Measurements from ENCODE around the gene SORCS2. TPM values are rescaled to one million over a fixed set of nuclear protein-coding genes. Genes with fewer than 3 reads are reported as not detected.

Gene SORCS2
- total RNA-seq, 1 donor from 2014 or later: 3.0 TPM

- TF ChIP-seq CTCF (IDR thresholded peaks at IDR 0.05): no peak
- no peak overlapping the region for H3K27ac Mint-ChIP-seq (ENCODE audit: unreplicated experiment)
- no peaks in the 10 kb centered on the region for H3K36me3 Mint-ChIP-seq (ENCODE audit: unreplicated experiment)
- no peak overlapping the region for H3K4me3 Mint-ChIP-seq (ENCODE audit: unreplicated experiment)
- no peaks in the 10 kb centered on the region for H3K9me3 Mint-ChIP-seq (ENCODE audit: unreplicated experiment)
- H3K4me1 Mint-ChIP-seq (ENCODE audit: unreplicated experiment): peaks cover 10% of the 10 kb centered on the region
- peaks cover 11% of the 10 kb centered on the region for H3K27me3 Mint-ChIP-seq (ENCODE audit: unreplicated experiment)
- no peak for DNase-seq (ENCODE audit: extremely low spot score, unreplicated experiment)
These were observed 175.1 kb downstream of the SORCS2 start for GRCh38 chr4:7367406-7367805.

GRCh38 chr4:7367864-7368277, 175.5 kb downstream of the SORCS2 start:
- DNase-seq (ENCODE audit: extremely low spot score, unreplicated experiment): no peak
- Mint-ChIP-seq H3K27ac (ENCODE audit: unreplicated experiment) (no peak overlapping the region), H3K36me3 (ENCODE audit: unreplicated experiment) (no peaks in the 10 kb centered on the region), H3K4me1 (ENCODE audit: unreplicated experiment) (peaks cover 10% of the 10 kb centered on the region), H3K4me3 (ENCODE audit: unreplicated experiment) (no peak overlapping the region), H3K27me3 (ENCODE audit: unreplicated experiment) (peaks cover 11% of the 10 kb centered on the region), H3K9me3 (ENCODE audit: unreplicated experiment) (no peaks in the 10 kb centered on the region)
- TF ChIP-seq CTCF (IDR thresholded peaks at IDR 0.05): no peak

GRCh38 chr4:7368296-7368695, 176.0 kb downstream of the SORCS2 start:
- no peak for TF ChIP-seq CTCF (IDR thresholded peaks at IDR 0.05)
- Mint-ChIP-seq H3K27me3 (ENCODE audit: unreplicated experiment) (peaks cover 11% of the 10 kb centered on the region), H3K4me1 (ENCODE audit: unreplicated experiment) (peaks cover 10% of the 10 kb centered on the region), H3K27ac (ENCODE audit: unreplicated experiment) (no peak overlapping the region), H3K4me3 (ENCODE audit: unreplicated experiment) (no peak overlapping the region), H3K36me3 (ENCODE audit: unreplicated experiment) (no peaks in the 10 kb centered on the region), H3K9me3 (ENCODE audit: unreplicated experiment) (no peaks in the 10 kb centered on the region)
- no peak for DNase-seq (ENCODE audit: extremely low spot score, unreplicated experiment)

GRCh38 chr4:7369511-7369910, 177.2 kb downstream of the SORCS2 start:
- Mint-ChIP-seq H3K36me3 (ENCODE audit: unreplicated experiment) (no peaks in the 10 kb centered on the region), H3K4me3 (ENCODE audit: unreplicated experiment) (no peak overlapping the region), H3K27me3 (ENCODE audit: unreplicated experiment) (peaks cover 11% of the 10 kb centered on the region), H3K9me3 (ENCODE audit: unreplicated experiment) (no peaks in the 10 kb centered on the region), H3K27ac (ENCODE audit: unreplicated experiment) (no peak overlapping the region), H3K4me1 (ENCODE audit: unreplicated experiment) (peaks cover 10% of the 10 kb centered on the region)
- TF ChIP-seq CTCF (IDR thresholded peaks at IDR 0.05): no peak
- no peak for DNase-seq (ENCODE audit: extremely low spot score, unreplicated experiment)

GRCh38 chr4:7370038-7370437, 177.7 kb downstream of the SORCS2 start:
- H3K4me1 Mint-ChIP-seq (ENCODE audit: unreplicated experiment): peaks cover 10% of the 10 kb centered on the region
- no peak for TF ChIP-seq CTCF (IDR thresholded peaks at IDR 0.05)
- no peaks in the 10 kb centered on the region for H3K9me3 Mint-ChIP-seq (ENCODE audit: unreplicated experiment)
- H3K27ac Mint-ChIP-seq (ENCODE audit: unreplicated experiment): no peak overlapping the region
- no peaks in the 10 kb centered on the region for H3K36me3 Mint-ChIP-seq (ENCODE audit: unreplicated experiment)
- no peak overlapping the region for H3K4me3 Mint-ChIP-seq (ENCODE audit: unreplicated experiment)
- DNase-seq (ENCODE audit: extremely low spot score, unreplicated experiment): no peak
- H3K27me3 Mint-ChIP-seq (ENCODE audit: unreplicated experiment): peaks cover 9% of the 10 kb centered on the region
